Ishikawa (cell line): ENCODE data around the gene GPR15.

Experiments used
- CEBPB ChIP-seq: IDR thresholded peaks from 2 replicates; pipeline ENCODE4 v1.6.1; 2012
- CREB1 ChIP-seq: IDR thresholded peaks from 2 replicates; pipeline ENCODE4 v1.6.1; 2012; ENCODE audit warnings: low read depth
- EGR1 ChIP-seq: IDR thresholded peaks from 2 replicates; pipeline ENCODE4 v1.6.1; 2012
- EP300 ChIP-seq: IDR thresholded peaks from 2 replicates; pipeline ENCODE4 v1.6.1; 2012; ENCODE audit warnings: borderline replicate concordance
- FOXM1 ChIP-seq: IDR thresholded peaks from 2 replicates; pipeline ENCODE4 v1.6.1; 2012; ENCODE audit warnings: low read depth, borderline replicate concordance
- NFIC ChIP-seq: IDR thresholded peaks from 2 replicates; pipeline ENCODE4 v1.6.1; 2012
- RAD21 ChIP-seq: IDR thresholded peaks from 2 replicates; pipeline ENCODE4 v1.6.1; 2012; ENCODE audit warnings: low read depth
- REST ChIP-seq: IDR thresholded peaks from 2 replicates; pipeline ENCODE4 v1.6.1; 2012; ENCODE audit warnings: low read depth, mild to moderate bottlenecking
- TAF1 ChIP-seq: IDR thresholded peaks from 2 replicates; pipeline ENCODE4 v1.6.1; 2012; ENCODE audit warnings: low read depth, mild to moderate bottlenecking
- TCF12 ChIP-seq: IDR thresholded peaks from 2 replicates; pipeline ENCODE4 v1.6.1; 2012; ENCODE audit warnings: low read depth
- TEAD4 ChIP-seq: IDR thresholded peaks from 2 replicates; pipeline ENCODE4 v1.6.1; 2012
- YY1 ChIP-seq: IDR thresholded peaks from 2 replicates; pipeline ENCODE4 v1.6.1; 2012; ENCODE audit warnings: low read depth
- ZBTB7A ChIP-seq: IDR thresholded peaks from 2 replicates; pipeline ENCODE4 v1.6.1; 2012; ENCODE audit warnings: low read depth
- TF ChIP-seq, protein P1 (sequence below): IDR thresholded peaks from 2 replicates; pipeline ENCODE4 v1.6.1; 2012
- TF ChIP-seq, protein P2 (sequence below): IDR thresholded peaks from 2 replicates; pipeline ENCODE4 v1.6.1; 2012

The GPR15 gene

DNA sequence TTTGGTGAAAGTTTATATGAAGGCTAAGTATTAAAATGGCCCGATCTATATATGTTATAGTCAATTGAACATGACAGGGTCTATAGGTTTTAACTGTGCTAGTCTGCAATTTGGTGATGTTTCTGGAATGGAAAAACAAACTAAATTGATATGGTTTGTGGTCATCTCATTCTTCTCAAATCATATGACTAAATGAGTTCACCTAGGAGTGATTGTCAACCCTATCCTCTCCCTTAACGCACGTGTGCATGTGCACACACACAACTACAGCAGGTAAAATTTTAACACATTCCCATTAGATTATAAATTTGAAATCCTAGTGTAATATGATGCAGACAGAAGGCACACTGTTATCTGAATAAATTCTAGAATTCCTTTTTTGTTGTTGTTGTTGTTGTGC, 18.0 kb upstream of the GPR15 start:
- TF ChIP-seq NFIC (no peak), YY1 (no peak), FOXM1 (no peak), EGR1 (no peak), RAD21 (no peak)

DNA sequence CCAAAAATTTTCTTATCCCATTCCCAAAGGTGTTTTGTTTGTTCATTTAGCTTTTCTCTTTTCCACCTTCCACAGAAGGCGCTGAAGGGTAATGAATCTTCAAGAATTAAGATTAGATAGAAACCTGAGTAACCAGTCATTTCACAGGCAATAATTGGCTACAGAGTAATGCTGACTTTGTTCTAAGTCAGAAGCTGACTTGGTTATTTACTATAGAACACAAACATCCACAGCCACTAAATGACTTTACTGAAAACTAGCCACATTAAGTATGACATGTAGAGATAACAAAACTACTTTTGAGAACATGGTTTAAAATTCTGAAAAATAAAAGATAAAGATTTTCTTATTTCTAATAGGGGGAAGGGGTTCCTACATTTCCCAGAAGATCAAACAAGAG, 16.8 kb upstream of the GPR15 start:
- no peak for TF ChIP-seq YY1
- TF ChIP-seq TEAD4: no peak
- TF ChIP-seq, protein P1, sequence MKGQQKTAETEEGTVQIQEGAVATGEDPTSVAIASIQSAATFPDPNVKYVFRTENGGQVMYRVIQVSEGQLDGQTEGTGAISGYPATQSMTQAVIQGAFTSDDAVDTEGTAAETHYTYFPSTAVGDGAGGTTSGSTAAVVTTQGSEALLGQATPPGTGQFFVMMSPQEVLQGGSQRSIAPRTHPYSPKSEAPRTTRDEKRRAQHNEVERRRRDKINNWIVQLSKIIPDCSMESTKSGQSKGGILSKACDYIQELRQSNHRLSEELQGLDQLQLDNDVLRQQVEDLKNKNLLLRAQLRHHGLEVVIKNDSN: no peak
- TF ChIP-seq REST: no peak
- TF ChIP-seq TAF1: no peak
- no peak for TF ChIP-seq FOXM1
- no peak for TF ChIP-seq ZBTB7A
- no peak for TF ChIP-seq TCF12
- TF ChIP-seq CREB1: no peak
- no peak for TF ChIP-seq EP300
- TF ChIP-seq RAD21: no peak
- TF ChIP-seq, protein P2, sequence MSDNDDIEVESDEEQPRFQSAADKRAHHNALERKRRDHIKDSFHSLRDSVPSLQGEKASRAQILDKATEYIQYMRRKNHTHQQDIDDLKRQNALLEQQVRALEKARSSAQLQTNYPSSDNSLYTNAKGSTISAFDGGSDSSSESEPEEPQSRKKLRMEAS: no peak
- no peak for TF ChIP-seq EGR1
- TF ChIP-seq CEBPB: no peak

GRCh38 chr3:98518816-98519215, 13.0 kb upstream of the GPR15 start:
- TF ChIP-seq TAF1: no peak
- no peak for TF ChIP-seq REST
- no peak for TF ChIP-seq NFIC
- TF ChIP-seq ZBTB7A: no peak
- TF ChIP-seq TCF12: no peak
- TF ChIP-seq YY1: no peak
- TF ChIP-seq, protein P2: no peak
- TF ChIP-seq CREB1: no peak
- no peak for TF ChIP-seq EGR1

- TF ChIP-seq CEBPB (no peak), NFIC (no peak), YY1 (no peak), EP300 (no peak), CREB1 (no peak), REST (no peak), RAD21 (no peak), ZBTB7A (no peak), TAF1 (no peak), FOXM1 (no peak), TEAD4 (no peak), TCF12 (no peak), EGR1 (no peak)
- TF ChIP-seq, protein P1: no peak
Measured at GRCh38 chr3:98519351-98519750, 12.4 kb upstream of the GPR15 start.
